GM12878 (cell line): ENCODE data around the gene SNX30. TPM values are rescaled to one million over a fixed set of nuclear protein-coding genes. Genes with fewer than 3 reads are reported as not detected.

Source experiments
- ATAC-seq: fragments of 200-7000 bp; cut with Tn5 transposase; 3 replicates; pipeline ENCODE4 v1.9.1; 2020; ENCODE audit warnings: mild to moderate bottlenecking, moderate library complexity
- BruUV-seq: library from RNA; stranded (reverse); fragments of 400-500 nt; replicated peaks from 2 replicates; lab custom pipeline; 2021; lab: Mats Ljungman, UMichigan
- CTCF ChIA-PET: fragments of 300-600 bp; sonication (Branson Sonifier 250); formaldehyde crosslinking; extraction: SDS; loops from one replicate; lab custom pipeline; 2021; ENCODE audit warnings: inconsistent platforms; lab: Yijun Ruan, JAX
- POLR2A ChIA-PET: fragments of 350-600 bp; formaldehyde crosslinking; extraction: SDS; loops from one replicate; lab custom pipeline; 2021; ENCODE audit warnings: inconsistent platforms; lab: Charles Lee
- RAD21 ChIA-PET: fragments of 300-600 bp; sonication (Branson Sonifier 250); formaldehyde crosslinking; loops from one replicate; lab custom pipeline; 2023; ENCODE audit warnings: antibody characterized with exemption; ENCODE audit not compliant: unreplicated experiment; lab: Charles Lee
- SMC1A ChIA-PET: fragments of 300-600 bp; sonication (Branson Sonifier 250); formaldehyde crosslinking; loops from one replicate; lab custom pipeline; 2023; ENCODE audit not compliant: unreplicated experiment, uncharacterized antibody; lab: Charles Lee
- DNase-seq: peaks from one replicate; pipeline ENCODE4 v3.0.0-alpha.2; 2011; ENCODE audit warnings: low read depth, low spot score
- FAIRE-seq: peaks from 3 replicates; lab custom pipeline; 2011; peaks lifted over from hg19 to GRCh38; lab: Jason Lieb, UNC
- H2AFZ ChIP-seq: 2 replicates; pipeline ENCODE4 v1.6.0; 2011; ENCODE audit warnings: low read depth, low read length, control low read depth; ENCODE audit not compliant: control insufficient read depth
- H3K27ac ChIP-seq: 2 replicates; pipeline ENCODE4 v1.5.1; 2011; ENCODE audit warnings: control low read depth; ENCODE audit not compliant: control insufficient read depth, insufficient read depth
- H3K27me3 ChIP-seq, 2 experiments: replicated peaks in 1 of 2; 2 replicates each; pipeline versions ENCODE4 v1.6.0 to v1.6.1; 2011; ENCODE audit warnings: low read length in 1 of 2; ENCODE audit not compliant: control insufficient read depth in 2 of 2, insufficient read depth in 2 of 2
- H3K36me3 ChIP-seq, 2 experiments: 2 replicates each; pipeline ENCODE4 v1.5.1; 2011; ENCODE audit warnings: low read length in 1 of 2; ENCODE audit not compliant: control insufficient read depth in 2 of 2, insufficient read depth in 2 of 2
- H3K4me1 ChIP-seq: 2 replicates; pipeline ENCODE4 v1.6.1; 2011; ENCODE audit warnings: mild to moderate bottlenecking, low read length, moderate library complexity, mixed read lengths; ENCODE audit not compliant: control insufficient read depth, insufficient read depth
- H3K4me2 ChIP-seq: 2 replicates; pipeline ENCODE4 v1.6.0; 2011; ENCODE audit warnings: control low read depth; ENCODE audit not compliant: control insufficient read depth, insufficient read depth
- H3K4me3 ChIP-seq: fragments of 200-600 bp; sonication (generic); 2 replicates; pipeline ENCODE4 v1.5.1; 2016
- H3K79me2 ChIP-seq: 2 replicates; pipeline ENCODE4 v1.6.0; 2011; ENCODE audit warnings: low read length; ENCODE audit not compliant: control insufficient read depth, insufficient read depth
- H3K9ac ChIP-seq: 2 replicates; pipeline ENCODE4 v1.8.0; 2011; ENCODE audit warnings: low read length, control low read depth, mixed read lengths; ENCODE audit not compliant: control insufficient read depth, insufficient read depth
- H3K9me3 ChIP-seq: replicated peaks from 3 replicates; pipeline ENCODE4 v1.5.1; 2011; ENCODE audit warnings: mild to moderate bottlenecking, low read length; ENCODE audit not compliant: control insufficient read depth, insufficient read depth
- H4K20me1 ChIP-seq: 2 replicates; pipeline ENCODE4 v1.6.0; 2011; ENCODE audit not compliant: control insufficient read depth, insufficient read depth
- ATF2 ChIP-seq: IDR thresholded peaks from 2 replicates; pipeline ENCODE4 v1.6.1; 2012; ENCODE audit warnings: low read length, inconsistent platforms
- BMI1 ChIP-seq: fragments of 450-650 bp; IDR thresholded peaks from 2 replicates; pipeline ENCODE4 v1.6.1; 2016; ENCODE audit warnings: mild to moderate bottlenecking, moderate library complexity, borderline replicate concordance
- CBX3 ChIP-seq: fragments of 200-600 bp; sonication (generic); IDR thresholded peaks from 2 replicates; pipeline ENCODE4 v1.6.1; 2016; ENCODE audit warnings: low read depth, borderline replicate concordance
- CBX5 ChIP-seq: sonication (generic); IDR thresholded peaks from 2 replicates; pipeline ENCODE4 v1.6.1; 2016; ENCODE audit warnings: low read depth, moderate library complexity, mild to moderate bottlenecking, inconsistent platforms
- GATAD2B ChIP-seq: fragments of 450-650 bp; conservative IDR thresholded peaks from 2 replicates; pipeline ENCODE4 v1.6.1; 2017; ENCODE audit warnings: low read depth, mild to moderate bottlenecking, moderate library complexity
- HDAC2 ChIP-seq: fragments of 200-600 bp; sonication (generic); IDR thresholded peaks from 2 replicates; pipeline ENCODE4 v1.6.1; 2017
- IKZF1 ChIP-seq: fragments of 450-650 bp; conservative IDR thresholded peaks from 2 replicates; pipeline ENCODE4 v1.6.1; 2017; ENCODE audit warnings: antibody characterized with exemption, mild to moderate bottlenecking
- KLF5 ChIP-seq: fragments of 450-650 bp; IDR thresholded peaks from 2 replicates; pipeline ENCODE4 v1.6.1; 2014; ENCODE audit warnings: mild to moderate bottlenecking; ENCODE audit not compliant: partially characterized antibody
- LARP7 ChIP-seq: fragments of 450-650 bp; IDR thresholded peaks from 2 replicates; pipeline ENCODE4 v1.6.1; 2017; ENCODE audit warnings: mild to moderate bottlenecking
- NBN ChIP-seq: fragments of 450-650 bp; IDR thresholded peaks from 2 replicates; pipeline ENCODE4 v1.6.1; 2016
- PAX8 ChIP-seq: fragments of 450-650 bp; IDR thresholded peaks from 2 replicates; pipeline ENCODE4 v1.6.1; 2017; ENCODE audit warnings: mild to moderate bottlenecking, moderate library complexity
- PML ChIP-seq: IDR thresholded peaks from 2 replicates; pipeline ENCODE4 v1.6.1; 2012; ENCODE audit warnings: low read length, inconsistent platforms
- RAD51 ChIP-seq: fragments of 450-650 bp; IDR thresholded peaks from 2 replicates; pipeline ENCODE4 v1.6.1; 2016; ENCODE audit warnings: moderate library complexity, mild to moderate bottlenecking, inconsistent platforms
- SIX5 ChIP-seq: IDR thresholded peaks from 2 replicates; pipeline ENCODE4 v1.6.1; 2011; ENCODE audit warnings: mild to moderate bottlenecking, low read depth, low read length, moderate library complexity; ENCODE audit not compliant: severe bottlenecking
- SMARCA5 ChIP-seq: fragments of 450-650 bp; IDR thresholded peaks from 2 replicates; pipeline ENCODE4 v1.6.1; 2017; ENCODE audit warnings: mild to moderate bottlenecking
- STAT1 ChIP-seq: fragments of 450-650 bp; conservative IDR thresholded peaks from 2 replicates; pipeline ENCODE4 v1.6.1; 2014; ENCODE audit warnings: antibody characterized with exemption, mild to moderate bottlenecking
- ZBTB33 ChIP-seq: fragments of 450-650 bp; IDR thresholded peaks from 2 replicates; pipeline ENCODE4 v1.6.1; 2017; ENCODE audit warnings: mild to moderate bottlenecking
- ZNF217 ChIP-seq: fragments of 450-650 bp; IDR thresholded peaks from 2 replicates; pipeline ENCODE4 v1.6.1; 2017; ENCODE audit warnings: antibody characterized with exemption, mild to moderate bottlenecking
- whole genome bisulfite sequencing: methylation state at CpG from one replicate; pipeline ENCODE4 v1.1.6; 2016; ENCODE audit warnings: low lambda C conversion rate; ENCODE audit not compliant: insufficient replicate concordance, insufficient coverage; ENCODE audit errors: missing lambda C conversion rate; 5-methylcytosine and 5-hydroxymethylcytosine counted together
- in situ Hi-C: fragments of 300-500 bp; cut with MboI; formaldehyde crosslinking; loops from 9 replicates; pipeline ENCODE4 v1.14.3; 2018; ENCODE audit warnings: mixed read lengths
- intact Hi-C: fragments of 100-400 bp; cut with micrococcal nuclease; formaldehyde crosslinking; loops from one replicate; pipeline ENCODE4 v1.14.2; 2022; ENCODE audit not compliant: unreplicated experiment
- polyA plus RNA-seq, 11 experiments: library from polyadenylated mRNA; depleted of rRNA in 4 of 11; unstranded in 6 of 11; stranded (reverse) in 5 of 11; fragments of >200 nt; fragmentation: Nextera tagmentation in 4 of 11; fragmentation: Illumina TruSeq in 1 of 11; extraction: Ambion mirVana in 4 of 11; extraction: Trizol in 1 of 11; gene quantifications; 1 replicate in 1 of 11; 2 replicates in 10 of 11; pipeline versions ENCODE4 v1.2.1 to v1.2.3, GENCODE V29; 2011 to 2016; ENCODE audit warnings: inconsistent platforms in 2 of 11, missing spikeins in 2 of 11, low read depth in 1 of 11
- total RNA-seq, 4 experiments: library from RNA; depleted of rRNA in 3 of 4; stranded (reverse); fragments of >200 nt in 3 of 4; fragmentation: Illumina TruSeq in 1 of 4; extraction: Trizol in 1 of 4; gene quantifications; 2 replicates each; pipeline versions ENCODE4 v1.2.1 to v1.2.3, GENCODE V29; 2013 to 2021
- TF ChIP-seq, protein P1 (sequence below): IDR thresholded peaks from 2 replicates; pipeline ENCODE4 v1.6.1; 2011; ENCODE audit warnings: low read depth, mild to moderate bottlenecking, low read length, moderate library complexity, borderline replicate concordance; ENCODE audit errors: extremely low read depth
- TF ChIP-seq, protein P2 (sequence below): IDR thresholded peaks from 2 replicates; pipeline ENCODE4 v1.6.1; 2012; ENCODE audit warnings: low read depth, low read length, improper control_type of control experiment
- TF ChIP-seq, protein P3 (sequence below): fragments of 450-650 bp; IDR thresholded peaks from 2 replicates; pipeline ENCODE4 v1.6.1; 2017; ENCODE audit warnings: borderline replicate concordance

Gene SNX30
- total and polyA plus RNA-seq, 10 of the 15 experiments (the other 5 are each of a cell fraction or from before 2014, with no cell fraction given) = 0.53 to 4.0 (median 1.5) TPM

DNA sequence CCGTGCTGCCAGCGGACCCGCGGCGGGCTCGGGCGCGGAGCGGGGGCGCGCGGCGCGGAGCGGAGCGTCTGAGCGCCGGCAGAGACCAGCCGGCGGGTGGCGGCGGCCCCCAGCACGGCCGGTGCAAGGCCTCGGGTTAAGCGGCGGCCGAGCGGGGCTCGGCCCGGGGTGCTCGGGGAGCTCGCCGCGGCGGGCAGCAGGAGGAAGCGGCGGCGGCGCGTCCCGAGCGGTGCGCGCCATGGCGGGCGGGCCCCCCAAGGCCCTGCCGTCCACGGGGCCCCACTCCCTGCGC is 150 bp downstream of the SNX30 start:
- ATAC-seq (peak; percentile 58), DNase-seq (no peak), FAIRE-seq (no peak)
- H3K36me3 ChIP-seq = no peaks in the 10 kb centered on the region
- ChIA-PET RAD21 (interaction anchor here (1.0 kb wide), 1 partner anchor 371 kb away, joined by 3 read pairs; the partner anchor contains the start of gene HSDL2), SMC1A (interaction anchor here (1.0 kb wide), 1 partner anchor 69 kb away, joined by 3 read pairs; no protein-coding TSS in a partner anchor), POLR2A (no interaction called here), CTCF (no interaction called here)
- peaks cover 5% of the 10 kb centered on the region for H4K20me1 ChIP-seq
- peak overlapping the region; percentile 84 for H2AFZ ChIP-seq
- H3K79me2 ChIP-seq = no peaks in the 10 kb centered on the region
- peak overlapping the region; percentile 58; the same call in 1 of the 2 replicates for H3K9ac ChIP-seq
- BruUV-seq = no TSS peak
- H3K4me3 ChIP-seq = peak overlapping the region; percentile 70
- peaks cover 26% of the 10 kb centered on the region for H3K4me1 ChIP-seq
- H3K4me2 ChIP-seq = peak overlapping the region; percentile 99
- 0 out of 2 replicates have a peak overlapping the region, but pooled peaks have one; percentile 3 for H3K27ac ChIP-seq
- WGBS = 1% methylated on average over 14 of the region's 50 CpGs
- intact Hi-C loops = no loop called here
- in situ Hi-C loops = no loop called here
- H3K27me3 ChIP-seq = peaks cover 0 to 2% of the 10 kb centered on the region in 2 experiments; a peak in 1 of 4 replicates
- H3K9me3 ChIP-seq = no peaks in the 10 kb centered on the region
- TF ChIP-seq HDAC2 (no peak), BMI1 (no peak), KLF5 (no peak), PAX8 (no peak), GATAD2B (no peak), LARP7 (peak; percentile 76; the same call in 1 of the 2 replicates), SMARCA5 (peak; percentile 42; the same call in 1 of the 2 replicates), CBX3 (no peak), SIX5 (no peak), STAT1 (no peak), ZNF217 (peak; percentile 40; the same call in 1 of the 2 replicates), ATF2 (no peak), RAD51 (no peak), NBN (no peak), ZBTB33 (no peak), IKZF1 (peak; percentile 59; the same call in 1 of the 2 replicates), CBX5 (no peak), PML (no peak)
- TF ChIP-seq, protein P1, sequence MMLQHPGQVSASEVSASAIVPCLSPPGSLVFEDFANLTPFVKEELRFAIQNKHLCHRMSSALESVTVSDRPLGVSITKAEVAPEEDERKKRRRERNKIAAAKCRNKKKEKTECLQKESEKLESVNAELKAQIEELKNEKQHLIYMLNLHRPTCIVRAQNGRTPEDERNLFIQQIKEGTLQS = no peak
- TF ChIP-seq, protein P2, sequence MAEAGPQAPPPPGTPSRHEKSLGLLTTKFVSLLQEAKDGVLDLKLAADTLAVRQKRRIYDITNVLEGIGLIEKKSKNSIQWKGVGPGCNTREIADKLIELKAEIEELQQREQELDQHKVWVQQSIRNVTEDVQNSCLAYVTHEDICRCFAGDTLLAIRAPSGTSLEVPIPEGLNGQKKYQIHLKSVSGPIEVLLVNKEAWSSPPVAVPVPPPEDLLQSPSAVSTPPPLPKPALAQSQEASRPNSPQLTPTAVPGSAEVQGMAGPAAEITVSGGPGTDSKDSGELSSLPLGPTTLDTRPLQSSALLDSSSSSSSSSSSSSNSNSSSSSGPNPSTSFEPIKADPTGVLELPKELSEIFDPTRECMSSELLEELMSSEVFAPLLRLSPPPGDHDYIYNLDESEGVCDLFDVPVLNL = no peak
- TF ChIP-seq, protein P3, sequence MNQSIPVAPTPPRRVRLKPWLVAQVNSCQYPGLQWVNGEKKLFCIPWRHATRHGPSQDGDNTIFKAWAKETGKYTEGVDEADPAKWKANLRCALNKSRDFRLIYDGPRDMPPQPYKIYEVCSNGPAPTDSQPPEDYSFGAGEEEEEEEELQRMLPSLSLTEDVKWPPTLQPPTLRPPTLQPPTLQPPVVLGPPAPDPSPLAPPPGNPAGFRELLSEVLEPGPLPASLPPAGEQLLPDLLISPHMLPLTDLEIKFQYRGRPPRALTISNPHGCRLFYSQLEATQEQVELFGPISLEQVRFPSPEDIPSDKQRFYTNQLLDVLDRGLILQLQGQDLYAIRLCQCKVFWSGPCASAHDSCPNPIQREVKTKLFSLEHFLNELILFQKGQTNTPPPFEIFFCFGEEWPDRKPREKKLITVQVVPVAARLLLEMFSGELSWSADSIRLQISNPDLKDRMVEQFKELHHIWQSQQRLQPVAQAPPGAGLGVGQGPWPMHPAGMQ = no peak
